H1 (cell line): ENCODE measurements around the gene CELF2. TPM values are rescaled to one million over a fixed set of nuclear protein-coding genes. Genes with fewer than 3 reads are reported as not detected.

Experiments
- CTCF ChIA-PET: fragments of 300-600 bp; sonication (Branson Sonifier 250); formaldehyde crosslinking; loops from one replicate; lab custom pipeline; 2021; ENCODE audit not compliant: partially characterized antibody; lab: Charles Lee
- POLR2A ChIA-PET: fragments of 300-600 bp; sonication (Branson Sonifier 250); formaldehyde crosslinking; loops from one replicate; lab custom pipeline; 2021; ENCODE audit warnings: inconsistent platforms; ENCODE audit not compliant: partially characterized antibody; lab: Charles Lee
- DNase-seq, 2 experiments: peaks; one replicate each; pipeline versions ENCODE4 v3.0.0 to v3.0.0-alpha.2; 2010 to 2022; ENCODE audit warnings: low spot score in 2 of 2, low read depth in 1 of 2, mixed read lengths in 1 of 2
- FAIRE-seq: peaks from 2 replicates; lab custom pipeline; 2011; peaks lifted over from hg19 to GRCh38; lab: Jason Lieb, UNC
- H2AFZ ChIP-seq: 2 replicates; pipeline ENCODE4 v1.8.1; 2012; ENCODE audit warnings: low read length, inconsistent platforms
- H2AK5ac ChIP-seq: 2 replicates; pipeline ENCODE4 v1.6.1; 2013; ENCODE audit warnings: low read depth, low read length
- H2BK120ac ChIP-seq: replicated peaks from 2 replicates; pipeline ENCODE3; 2013; ENCODE audit warnings: low read depth, low read length, inconsistent platforms
- H2BK12ac ChIP-seq: 2 replicates; pipeline ENCODE4 v1.6.1; 2013; ENCODE audit warnings: low read depth, low read length
- H2BK15ac ChIP-seq: 2 replicates; pipeline ENCODE4 v1.6.1; 2013; ENCODE audit warnings: low read length
- H2BK20ac ChIP-seq: 2 replicates; pipeline ENCODE4 v1.6.1; 2013; ENCODE audit warnings: low read length
- H2BK5ac ChIP-seq: 2 replicates; pipeline ENCODE4 v1.6.1; 2013; ENCODE audit warnings: low read depth, low read length
- H3K14ac ChIP-seq: 2 replicates; pipeline ENCODE4 v1.6.1; 2013; ENCODE audit warnings: inconsistent platforms; ENCODE audit not compliant: insufficient read length
- H3K18ac ChIP-seq: 2 replicates; pipeline ENCODE4 v1.6.1; 2013; ENCODE audit warnings: low read length; ENCODE audit errors: extremely low read depth
- H3K23ac ChIP-seq: 2 replicates; pipeline ENCODE4 v1.6.1; 2013; ENCODE audit warnings: inconsistent platforms; ENCODE audit not compliant: insufficient read length
- H3K23me2 ChIP-seq: 2 replicates; pipeline ENCODE4 v1.6.1; 2013; ENCODE audit warnings: low read depth, low read length
- H3K27ac ChIP-seq: 2 replicates; pipeline ENCODE4 v1.6.1; 2011; ENCODE audit warnings: low read depth, low read length, inconsistent platforms
- H3K27me3 ChIP-seq, 4 experiments: replicated peaks in 1 of 4; 1 replicate in 1 of 4; 2 replicates in 3 of 4; pipeline versions ENCODE4 v1.6.1 to v1.8.1; 2011 to 2013; ENCODE audit warnings: low read length in 3 of 4, mild to moderate bottlenecking in 3 of 4, inconsistent platforms in 2 of 4, mixed read lengths in 2 of 4, moderate library complexity in 1 of 4; ENCODE audit not compliant: control insufficient read depth in 3 of 4, insufficient read depth in 3 of 4; ENCODE audit errors: extremely low read depth in 1 of 4
- H3K36me3 ChIP-seq, 4 experiments: 2 replicates each; pipeline versions ENCODE4 v1.6.1 to v1.8.1; 2011 to 2013; ENCODE audit warnings: mild to moderate bottlenecking in 4 of 4, low read length in 3 of 4, moderate library complexity in 2 of 4, control low read depth in 1 of 4, inconsistent platforms in 1 of 4; ENCODE audit not compliant: insufficient read depth in 4 of 4, control insufficient read depth in 2 of 4
- H3K4ac ChIP-seq: replicated peaks from 2 replicates; pipeline ENCODE3; 2013; ENCODE audit warnings: low read length, low read depth, mixed read lengths, inconsistent platforms; ENCODE audit not compliant: insufficient read length
- H3K4me1 ChIP-seq, 4 experiments: replicated peaks in 1 of 4; 1 replicate in 1 of 4; 2 replicates in 3 of 4; pipeline versions ENCODE4 v1.6.1 to v1.8.1; 2011 to 2013; ENCODE audit warnings: low read length in 3 of 4, inconsistent platforms in 2 of 4, mixed read lengths in 1 of 4; ENCODE audit not compliant: insufficient read depth in 4 of 4, control insufficient read depth in 3 of 4
- H3K4me2 ChIP-seq, 2 experiments: 2 replicates each; pipeline versions ENCODE4 v1.6.1 to v1.8.1; 2011 to 2013; ENCODE audit warnings: low read depth in 2 of 2, low read length in 2 of 2, control low read depth in 1 of 2, inconsistent platforms in 1 of 2, mild to moderate bottlenecking in 1 of 2; ENCODE audit not compliant: insufficient read depth in 1 of 2
- H3K4me3 ChIP-seq, 4 experiments: fragments of 200-600, 300-600 bp in 1 of 4; sonication (generic), shearing (Covaris generic), sonication (Bioruptor Twin) in 1 of 4; 2 replicates each; pipeline versions ENCODE4 v1.5.1 to v1.8.1; 2011 to 2016; ENCODE audit warnings: low read length in 4 of 4, low read depth in 3 of 4, control low read depth in 2 of 4, inconsistent platforms in 2 of 4, mild to moderate bottlenecking in 2 of 4, mixed read lengths in 1 of 4, moderate library complexity in 1 of 4; ENCODE audit not compliant: insufficient read depth in 2 of 4; ENCODE audit errors: extremely low read depth in 1 of 4
- H3K56ac ChIP-seq: replicated peaks from 2 replicates; pipeline ENCODE3; 2013; ENCODE audit warnings: low read depth, mild to moderate bottlenecking, mixed read lengths, low read length, inconsistent platforms; ENCODE audit not compliant: insufficient read length
- H3K79me1 ChIP-seq: 2 replicates; pipeline ENCODE4 v1.6.1; 2013; ENCODE audit warnings: low read depth, low read length, control low read depth
- H3K79me2 ChIP-seq, 2 experiments: 2 replicates each; pipeline versions ENCODE4 v1.6.1 to v1.8.1; 2012 to 2013; ENCODE audit warnings: low read length in 2 of 2, mild to moderate bottlenecking in 2 of 2, inconsistent platforms in 1 of 2; ENCODE audit not compliant: insufficient read depth in 2 of 2, control insufficient read depth in 1 of 2
- H3K9ac ChIP-seq, 4 experiments: replicated peaks in 1 of 4; 1 replicate in 1 of 4; 2 replicates in 3 of 4; pipeline versions ENCODE4 v1.6.1 to v1.8.1; 2011 to 2013; ENCODE audit warnings: low read depth in 3 of 4, low read length in 3 of 4, control low read depth in 2 of 4, mild to moderate bottlenecking in 2 of 4, moderate library complexity in 2 of 4, inconsistent platforms in 1 of 4; ENCODE audit errors: extremely low read depth in 1 of 4
- H3K9me3 ChIP-seq, 2 experiments: 2 replicates each; pipeline versions ENCODE4 v1.6.1 to v1.8.1; 2012 to 2013; ENCODE audit warnings: mild to moderate bottlenecking in 2 of 2, moderate library complexity in 2 of 2, control low read depth in 1 of 2, inconsistent platforms in 1 of 2, low read depth in 1 of 2, low read length in 1 of 2, mixed read lengths in 1 of 2; ENCODE audit not compliant: insufficient read depth in 2 of 2
- H4K20me1 ChIP-seq, 2 experiments: replicated peaks in 1 of 2; 2 replicates each; pipeline versions ENCODE3 to v1.8.1; 2011 to 2013; ENCODE audit warnings: inconsistent platforms in 2 of 2, low read length in 2 of 2, mild to moderate bottlenecking in 1 of 2; ENCODE audit not compliant: insufficient read depth in 2 of 2, control insufficient read depth in 1 of 2
- H4K5ac ChIP-seq: 2 replicates; pipeline ENCODE4 v1.6.1; 2013; ENCODE audit warnings: low read length, low read depth, mixed read lengths, inconsistent platforms; ENCODE audit not compliant: insufficient read length
- H4K8ac ChIP-seq: 2 replicates; pipeline ENCODE4 v1.8.0; 2013; ENCODE audit warnings: mild to moderate bottlenecking, moderate library complexity, low read length, inconsistent platforms; ENCODE audit not compliant: insufficient read depth; ENCODE audit errors: extremely low read depth
- H4K91ac ChIP-seq: replicated peaks from 2 replicates; pipeline ENCODE3; 2013; ENCODE audit warnings: low read length, mixed read lengths, inconsistent platforms; ENCODE audit not compliant: insufficient read length
- CHD1 ChIP-seq: IDR thresholded peaks from 2 replicates; pipeline ENCODE4 v1.6.1; 2012; ENCODE audit warnings: low read depth, low read length, improper control_type of control experiment
- GTF2F1 ChIP-seq: IDR thresholded peaks from 2 replicates; pipeline ENCODE4 v1.6.1; 2012; ENCODE audit warnings: low read depth, low read length, improper control_type of control experiment, borderline replicate concordance
- HDAC2 ChIP-seq, 2 experiments: fragments of 300-600 bp in 1 of 2; sonication (generic) in 1 of 2; IDR thresholded peaks; 2 replicates each; pipeline ENCODE4 v1.6.1; 2011 to 2012; ENCODE audit warnings: low read depth in 2 of 2, low read length in 2 of 2, mild to moderate bottlenecking in 2 of 2, moderate library complexity in 2 of 2, borderline replicate concordance in 1 of 2, inconsistent platforms in 1 of 2
- NANOG ChIP-seq: IDR thresholded peaks from 2 replicates; pipeline ENCODE4 v1.6.1; 2011; ENCODE audit warnings: low read length, low read depth, mild to moderate bottlenecking, inconsistent platforms; ENCODE audit not compliant: insufficient read depth, poor library complexity, severe bottlenecking
- NRF1 ChIP-seq: IDR thresholded peaks from 2 replicates; pipeline ENCODE4 v1.6.1; 2011; ENCODE audit warnings: mild to moderate bottlenecking, low read depth, low read length, improper control_type of control experiment
- RAD21 ChIP-seq, 2 experiments: IDR thresholded peaks in 1 of 2; conservative IDR thresholded peaks in 1 of 2; 2 replicates each; pipeline ENCODE4 v1.6.1; 2011; ENCODE audit warnings: low read depth in 2 of 2, low read length in 2 of 2, improper control_type of control experiment in 1 of 2, inconsistent platforms in 1 of 2, mild to moderate bottlenecking in 1 of 2, moderate library complexity in 1 of 2
- RFX5 ChIP-seq: IDR thresholded peaks from 2 replicates; pipeline ENCODE4 v1.6.1; 2011; ENCODE audit warnings: low read depth, low read length, improper control_type of control experiment, borderline replicate concordance
- SIRT6 ChIP-seq: IDR thresholded peaks from one replicate; pipeline ENCODE4 v1.7.1; 2012; ENCODE audit warnings: low read length, inconsistent platforms
- SIX5 ChIP-seq: IDR thresholded peaks from 2 replicates; pipeline ENCODE4 v1.6.1; 2011; ENCODE audit warnings: mild to moderate bottlenecking, low read depth, low read length
- SP2 ChIP-seq: IDR thresholded peaks from 2 replicates; pipeline ENCODE4 v1.6.1; 2012; ENCODE audit warnings: mild to moderate bottlenecking, low read length, inconsistent platforms
- SUZ12 ChIP-seq: fragments of 200-600 bp; sonication (generic); IDR thresholded peaks from 2 replicates; pipeline ENCODE4 v1.6.1; 2012; ENCODE audit warnings: mild to moderate bottlenecking, inconsistent platforms, low read length, moderate library complexity, mixed read lengths
- TCF12 ChIP-seq: IDR thresholded peaks from 2 replicates; pipeline ENCODE4 v1.6.1; 2011; ENCODE audit warnings: low read depth, mild to moderate bottlenecking, low read length
- TEAD4 ChIP-seq: IDR thresholded peaks from 2 replicates; pipeline ENCODE4 v1.6.1; 2012; ENCODE audit warnings: low read depth, low read length, inconsistent platforms, mixed read lengths
- WGBS, 2 experiments: shearing (Covaris generic) in 1 of 2; methylation state at CpG; one replicate each; pipeline versions ENCODE4 v1.1.6 to v1.1.7; 2013 to 2015; ENCODE audit warnings: low lambda C conversion rate in 2 of 2, mixed read lengths in 2 of 2, inconsistent platforms in 1 of 2, low coverage in 1 of 2, missing lambda C conversion rate in 1 of 2; ENCODE audit not compliant: insufficient replicate concordance in 2 of 2, insufficient coverage in 1 of 2, insufficient read length in 1 of 2; ENCODE audit errors: extremely low coverage in 1 of 2, missing lambda C conversion rate in 1 of 2; 5-methylcytosine and 5-hydroxymethylcytosine counted together
- polyA plus RNA-seq, 7 experiments: library from polyadenylated mRNA; depleted of rRNA in 3 of 7; stranded (reverse) in 5 of 7; unstranded in 2 of 7; fragments of >200 nt in 5 of 7; fragments of 200-250 nt in 2 of 7; gene quantifications; 1 replicate in 5 of 7; 2 replicates in 1 of 7; 4 replicates in 1 of 7; pipeline versions ENCODE4 v1.2.1 to v1.2.3, GENCODE V29; 2011 to 2013; ENCODE audit warnings: missing spikeins in 2 of 7, mixed read lengths in 2 of 7
- total RNA-seq: library from RNA; stranded (reverse); fragmentation: NEBNext Ultra II Directional; extraction: Animal tissue kit (Norgen Biotek cat#: 25700); gene quantifications from 2 replicates; pipeline ENCODE4 v1.2.1, GENCODE V29; 2021
- TF ChIP-seq, protein P1 (sequence below): IDR thresholded peaks from 2 replicates; pipeline ENCODE4 v1.6.1; 2012; ENCODE audit warnings: inconsistent platforms

CELF2 gene
- total and polyA plus RNA-seq, 2 of the 8 experiments (the other 6 are each of a cell fraction or from before 2014, with no cell fraction given): 18.3 to 22.7 TPM

DNA sequence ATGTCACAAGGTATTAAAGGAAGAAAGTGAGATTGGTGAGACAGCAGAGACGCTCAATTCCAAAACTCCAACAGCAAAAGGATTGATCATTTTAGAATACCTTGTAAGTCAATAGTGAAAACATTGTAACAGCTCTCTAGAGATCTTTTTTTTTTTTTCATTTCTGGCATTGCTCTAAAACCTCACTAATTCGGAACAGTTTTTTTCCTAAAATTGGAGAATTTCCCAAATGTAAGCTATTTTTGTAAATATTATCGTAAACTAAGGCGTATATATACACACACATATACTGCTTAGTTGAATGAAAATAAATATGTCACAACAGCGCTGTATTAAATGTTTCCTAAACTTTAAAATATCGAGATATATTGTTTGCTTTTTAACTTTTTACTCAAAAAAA is 30.6 kb upstream of the CELF2 start:
- Histone ChIP-seq H3K4me1 (peaks cover 0 to 4% (median 1%) of the 10 kb centered on the region in 4 experiments; a peak in 2 of 7 replicates), H3K36me3 (no peaks in the 10 kb centered on the region), H3K56ac (no peak overlapping the region), H2BK20ac (no peak overlapping the region), H3K9ac (no peak overlapping the region), H2BK5ac (no peak overlapping the region), H3K23me2 (no peaks in the 10 kb centered on the region), H3K4me3 (no peak overlapping the region), H4K8ac (no peak overlapping the region), H3K27ac (no peak overlapping the region), H3K23ac (no peak overlapping the region), H2BK15ac (no peak overlapping the region), H3K79me2 (no peaks in the 10 kb centered on the region), H4K91ac (no peak overlapping the region), H3K18ac (no peak overlapping the region), H3K27me3 (no peaks in the 10 kb centered on the region), H2AK5ac (no peak overlapping the region), H4K5ac (no peak overlapping the region), H2BK120ac (no peak overlapping the region), H3K79me1 (no peaks in the 10 kb centered on the region), H2BK12ac (no peak overlapping the region), H3K9me3 (no peaks in the 10 kb centered on the region), H3K4ac (no peak overlapping the region), H2AFZ (no peak overlapping the region), H3K14ac (no peak overlapping the region), H4K20me1 (no peaks in the 10 kb centered on the region), H3K4me2 (no peak overlapping the region)
- 93% methylated on average over 6 of the region's 6 CpGs; no CpG with 5 or more reads in 1 of the 2 experiments for WGBS, 2 experiments
- CTCF ChIA-PET: no interaction called here
- no peak for TF ChIP-seq RAD21 (IDR thresholded peaks at IDR 0.05 in 1 of 2, conservative IDR thresholded peaks at IDR 0.05 in 1 of 2; ENCODE audit: low read depth in 2 of 2, low read length in 2 of 2)
- TF ChIP-seq, protein P1, sequence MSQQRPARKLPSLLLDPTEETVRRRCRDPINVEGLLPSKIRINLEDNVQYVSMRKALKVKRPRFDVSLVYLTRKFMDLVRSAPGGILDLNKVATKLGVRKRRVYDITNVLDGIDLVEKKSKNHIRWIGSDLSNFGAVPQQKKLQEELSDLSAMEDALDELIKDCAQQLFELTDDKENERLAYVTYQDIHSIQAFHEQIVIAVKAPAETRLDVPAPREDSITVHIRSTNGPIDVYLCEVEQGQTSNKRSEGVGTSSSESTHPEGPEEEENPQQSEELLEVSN: no peak
- TF ChIP-seq NANOG: no peak
- no peak for TF ChIP-seq SUZ12
- no peak for TF ChIP-seq CHD1
- TF ChIP-seq TCF12: no peak
- no peak for TF ChIP-seq NRF1
- TF ChIP-seq SP2: no peak
- no peak for TF ChIP-seq SIRT6
- no peak for TF ChIP-seq SIX5
- no peak for TF ChIP-seq GTF2F1
- no peak for TF ChIP-seq HDAC2 (IDR thresholded peaks at IDR 0.05; ENCODE audit: borderline replicate concordance in 1 of 2, low read depth in 2 of 2, low read length in 2 of 2)
- no peak for TF ChIP-seq TEAD4
- TF ChIP-seq RFX5: no peak
- DNase-seq: no peak
- no peak for FAIRE-seq
- POLR2A ChIA-PET: interaction anchor here (0.8 kb wide), 1 partner anchor 31 kb away, joined by 3 read pairs; the partner anchor contains the start of gene CELF2
